Astrocyte of the spinal cord (primary cell): ENCODE measurements around the gene IGFL2.
"Not testable (repeated sequence)": the region's sequence is repeated elsewhere in the genome, so short reads cannot be mapped to it uniquely, and the experiment has no call there.

Source experiments
- DNase-seq: peaks from one replicate; pipeline ENCODE4 v3.0.0; 2011; ENCODE audit warnings: low read depth, low spot score
- H3K4me3 ChIP-seq: 2 replicates; pipeline ENCODE4 v1.5.1; 2011; ENCODE audit warnings: low read depth, mild to moderate bottlenecking, low read length, moderate library complexity
- CTCF ChIP-seq: IDR thresholded peaks from 2 replicates; pipeline ENCODE4 v1.5.1; 2012; ENCODE audit warnings: low read depth, mild to moderate bottlenecking, low read length, inconsistent platforms
- in situ Hi-C: cut with HindIII; loops from 2 replicates; pipeline ENCODE4 v1.10.0; 2017; ENCODE audit warnings: low sequenced_read_pairs

The IGFL2 gene

GRCh38 chr19:46155237-46155636 lies 7.2 kb downstream of the IGFL2 start:
- in situ Hi-C loops, result no loop called here
- no peak for TF ChIP-seq CTCF
- no peak overlapping the region for H3K4me3 ChIP-seq
- no peak for DNase-seq

- H3K4me3 ChIP-seq, result no peak overlapping the region
- in situ Hi-C loops, result no loop called here
- no peak for TF ChIP-seq CTCF
- DNase-seq, result no peak
These were observed 11.6 kb downstream of the IGFL2 start for GRCh38 chr19:46159418-46160232.

GRCh38 chr19:46160233-46160775 lies 12.3 kb downstream of the IGFL2 start:
- DNase-seq, result no peak
- H3K4me3 ChIP-seq, result no peak overlapping the region
- in situ Hi-C loops, result no loop called here
- no peak for TF ChIP-seq CTCF

GRCh38 chr19:46161642-46162257 lies 13.7 kb downstream of the IGFL2 start:
- DNase-seq, H3K4me3 ChIP-seq, in situ Hi-C loops: not testable (repeated sequence)

- TF ChIP-seq CTCF, result no peak
- no peak overlapping the region for H3K4me3 ChIP-seq
- in situ Hi-C loops, result no loop called here
- no peak for DNase-seq
These were observed 14.7 kb downstream of the IGFL2 start for GRCh38 chr19:46162731-46163130.

- no peak overlapping the region for H3K4me3 ChIP-seq
- no peak for DNase-seq
- in situ Hi-C loops, result no loop called here
- no peak for TF ChIP-seq CTCF
These were observed 25.9 kb downstream of the IGFL2 start for GRCh38 chr19:46173886-46174480.
